ENCODE results near the gene ALOX12. TPM values are rescaled to one million over a fixed set of nuclear protein-coding genes. Genes with fewer than 3 reads are reported as not detected.

Gene ALOX12
- total RNA-seq, 8 experiments from 2014 or later: 0.23 to 1.6 (median 0.37) TPM; not detected in 2

DNA sequence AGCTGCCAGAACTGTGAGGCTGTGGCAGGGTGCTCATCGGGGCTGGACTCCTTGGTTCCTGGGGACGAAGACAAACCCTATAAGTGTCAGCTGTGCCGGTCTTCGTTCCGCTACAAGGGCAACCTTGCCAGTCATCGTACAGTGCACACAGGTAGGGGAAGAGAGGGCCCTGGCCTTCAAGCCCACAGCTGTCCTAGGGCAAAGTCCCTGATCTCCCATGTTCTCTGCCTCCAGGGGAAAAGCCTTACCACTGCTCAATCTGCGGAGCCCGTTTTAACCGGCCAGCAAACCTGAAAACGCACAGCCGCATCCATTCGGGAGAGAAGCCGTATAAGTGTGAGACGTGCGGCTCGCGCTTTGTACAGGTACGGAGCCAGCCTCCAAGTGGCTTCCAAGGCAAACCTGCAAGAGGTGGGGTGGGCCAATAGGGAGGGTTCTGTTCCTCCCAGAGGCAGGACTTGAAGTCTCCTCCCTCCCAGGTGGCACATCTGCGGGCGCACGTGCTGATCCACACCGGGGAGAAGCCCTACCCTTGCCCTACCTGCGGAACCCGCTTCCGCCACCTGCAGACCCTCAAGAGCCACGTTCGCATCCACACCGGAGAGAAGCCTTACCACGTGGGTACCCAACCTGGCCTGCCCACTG, 30.7 kb downstream of the ALOX12 start:
- peaks cover 0 to 3% of the 10 kb centered on the region in 2 donors for H3K4me1 ChIP-seq (replicated peaks in 1 of 2)
- in situ Hi-C loops (cut with MboI; ENCODE audit: low pct_unique_long_range_greater_than_20kb in 2 of 9, low sequenced_read_pairs in 9 of 9, unreplicated experiment in 9 of 9): loop anchor here in 5 of 9 experiments (25.0 kb wide), 4 partner anchors 111 to 536 kb away; partner anchors contain the start of genes SENP3 (in 1 of the 5), SLC2A4 (in 1 of the 5), TNFSF13 (in 1 of the 5) and YBX2 (in 1 of the 5)
- no peak for ATAC-seq (replicated peaks in 6 of 8)
- no peak overlapping the region for H3K4me3 ChIP-seq
- no peak overlapping the region for H3K27ac ChIP-seq
- 56 to 100% (median 100%) methylated on average over 1 to 5 of the region's 29 CpGs; no CpG with 5 or more reads in 5 of the 10 experiments for WGBS, 10 experiments

DNA sequence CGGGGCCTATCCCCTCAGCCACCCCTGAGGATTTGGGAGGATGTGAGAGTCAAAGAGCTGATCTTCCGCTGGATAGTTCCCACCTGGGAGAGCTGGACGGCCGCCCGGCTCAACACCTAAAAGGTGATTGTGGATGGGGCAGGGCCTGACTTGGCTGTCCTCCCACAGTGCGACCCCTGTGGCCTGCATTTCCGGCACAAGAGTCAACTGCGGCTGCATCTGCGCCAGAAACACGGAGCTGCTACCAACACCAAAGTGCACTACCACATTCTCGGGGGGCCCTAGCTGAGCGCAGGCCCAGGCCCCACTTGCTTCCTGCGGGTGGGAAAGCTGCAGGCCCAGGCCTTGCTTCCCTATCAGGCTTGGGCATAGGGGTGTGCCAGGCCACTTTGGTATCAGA, 31.5 kb downstream of the ALOX12 start:
- no peak for ATAC-seq (replicated peaks in 6 of 8)
- in situ Hi-C loops (cut with MboI; ENCODE audit: low pct_unique_long_range_greater_than_20kb in 2 of 9, low sequenced_read_pairs in 9 of 9, unreplicated experiment in 9 of 9): loop anchor here in 5 of 9 experiments (25.0 kb wide), 4 partner anchors 110 to 535 kb away; partner anchors contain the start of genes SENP3 (in 1 of the 5), SLC2A4 (in 1 of the 5), TNFSF13 (in 1 of the 5) and YBX2 (in 1 of the 5)
- Histone ChIP-seq H3K27ac (no peak overlapping the region), H3K4me3 (no peak overlapping the region), H3K4me1 (replicated peaks in 1 of 2) (no peaks in the 10 kb centered on the region)
- 69 to 100% (median 85%) methylated on average over 1 to 8 of the region's 13 CpGs; no CpG with 5 or more reads in 3 of the 10 experiments for WGBS, 10 experiments

DNA sequence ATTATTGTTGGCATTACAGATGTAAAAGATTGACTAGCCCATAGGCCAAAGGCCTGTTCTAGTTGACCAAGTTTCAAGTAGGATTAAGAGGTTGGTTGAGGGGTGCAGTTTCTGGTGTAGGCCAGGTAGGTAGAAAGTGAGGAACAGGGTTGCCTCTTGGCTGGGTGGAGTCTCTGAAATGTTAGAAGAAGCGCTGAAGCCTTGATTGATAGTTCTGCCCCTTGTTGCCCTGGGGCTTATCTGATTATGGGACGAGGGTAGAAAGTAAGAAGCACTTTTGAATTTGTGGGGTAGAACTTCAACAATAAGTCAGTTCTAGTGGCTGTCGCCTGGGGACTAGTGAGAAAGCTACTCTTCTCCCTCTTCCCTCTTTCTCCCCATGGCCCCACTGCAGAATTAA, 33.2 kb downstream of the ALOX12 start:
- in situ Hi-C loops (cut with MboI; ENCODE audit: low pct_unique_long_range_greater_than_20kb in 2 of 9, low sequenced_read_pairs in 9 of 9, unreplicated experiment in 9 of 9): loop anchor here in 5 of 9 experiments (25.0 kb wide), 4 partner anchors 108 to 533 kb away; partner anchors contain the start of genes SENP3 (in 1 of the 5), SLC2A4 (in 1 of the 5), TNFSF13 (in 1 of the 5) and YBX2 (in 1 of the 5)
- H3K4me3 ChIP-seq: no peak overlapping the region
- ATAC-seq (replicated peaks in 6 of 8): no peak
- WGBS, 10 experiments: 0 to 100% (median 59%) methylated on average over 1 to 3 of the region's 3 CpGs; no CpG with 5 or more reads in 2 of the 10 experiments
- H3K4me1 ChIP-seq (replicated peaks in 1 of 2): no peaks in the 10 kb centered on the region
- H3K27ac ChIP-seq: no peak overlapping the region

DNA sequence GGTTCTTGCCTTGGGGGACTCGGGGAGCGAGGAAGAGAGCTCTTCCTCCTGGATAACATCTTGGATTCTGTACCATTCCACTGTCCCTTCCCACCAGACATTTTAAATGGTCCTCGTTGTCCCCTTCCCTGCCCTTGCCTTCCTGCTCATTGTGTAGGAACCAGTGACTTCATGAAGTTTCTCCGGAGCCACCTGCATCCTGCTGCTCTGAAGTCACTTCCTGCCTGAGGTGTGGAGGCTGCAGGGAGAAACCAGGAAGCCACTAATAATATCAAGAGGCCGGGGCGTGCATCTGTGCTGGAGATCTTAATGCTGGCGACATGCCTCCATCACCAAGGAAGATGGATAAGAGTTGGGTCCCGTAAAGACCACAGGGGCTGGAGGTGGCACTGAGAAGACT, 33.8 kb downstream of the ALOX12 start:
- Histone ChIP-seq H3K27ac (no peak overlapping the region), H3K4me1 (replicated peaks in 1 of 2) (no peaks in the 10 kb centered on the region), H3K4me3 (no peak overlapping the region)
- ATAC-seq (replicated peaks in 6 of 8): no peak
- in situ Hi-C loops (cut with MboI; ENCODE audit: low pct_unique_long_range_greater_than_20kb in 2 of 9, low sequenced_read_pairs in 9 of 9, unreplicated experiment in 9 of 9): loop anchor here in 5 of 9 experiments (25.0 kb wide), 4 partner anchors 108 to 533 kb away; partner anchors contain the start of genes SENP3 (in 1 of the 5), SLC2A4 (in 1 of the 5), TNFSF13 (in 1 of the 5) and YBX2 (in 1 of the 5)
- 0 to 100% (median 80%) methylated on average over 1 to 7 of the region's 8 CpGs; no CpG with 5 or more reads in 3 of the 10 experiments for WGBS, 10 experiments

DNA sequence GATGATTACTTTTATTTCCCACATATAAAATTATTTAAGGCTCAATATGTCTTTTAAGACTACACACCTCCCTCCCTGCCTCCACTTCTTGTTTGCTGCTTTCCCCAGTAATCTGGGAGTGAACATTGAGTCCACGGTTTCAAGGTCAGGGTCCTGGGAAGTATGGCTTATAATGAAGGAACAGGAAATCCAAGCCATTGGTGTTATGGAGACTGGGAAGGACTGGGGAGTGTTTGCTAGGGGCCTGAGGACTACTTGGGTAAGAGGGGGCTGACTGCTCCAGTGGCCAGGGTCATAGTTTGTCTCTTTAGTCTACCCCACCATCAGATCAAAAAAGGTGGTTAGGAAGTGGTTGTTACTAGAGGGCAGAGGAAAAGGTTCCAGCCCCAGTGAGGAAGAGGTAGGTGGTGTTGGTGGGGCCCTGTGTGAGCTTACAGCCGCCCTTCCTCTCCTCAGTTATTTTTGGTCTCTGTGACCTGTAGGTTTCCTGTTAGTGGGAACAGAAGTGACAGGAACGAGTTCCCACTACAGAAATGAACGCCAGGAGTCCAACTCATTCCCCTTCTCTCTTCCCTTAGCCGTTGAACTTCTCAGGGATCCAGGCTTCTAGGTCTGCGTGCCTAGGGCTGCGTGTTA, 39.2 kb downstream of the ALOX12 start:
- ATAC-seq (replicated peaks in 6 of 8): peak in 2 of 8 experiments; percentile 0 to 13
- 8 to 100% (median 25%) methylated on average over 1 to 3 of the region's 7 CpGs; no CpG with 5 or more reads in 2 of the 10 experiments for WGBS, 10 experiments
- H3K4me1 ChIP-seq (replicated peaks in 1 of 2): peaks cover 7 to 8% of the 10 kb centered on the region in 2 donors
- in situ Hi-C loops (cut with MboI; ENCODE audit: low pct_unique_long_range_greater_than_20kb in 2 of 9, low sequenced_read_pairs in 9 of 9, unreplicated experiment in 9 of 9): loop anchor here in 5 of 9 experiments (25.0 kb wide), 4 partner anchors 102 to 527 kb away; partner anchors contain the start of genes SENP3 (in 1 of the 5), SLC2A4 (in 1 of the 5), TNFSF13 (in 1 of the 5) and YBX2 (in 1 of the 5)
- peak overlapping the region; percentile 56 to 80 (median 66) for H3K4me3 ChIP-seq
- H3K27ac ChIP-seq: peak overlapping the region; percentile 49 to 75

DNA sequence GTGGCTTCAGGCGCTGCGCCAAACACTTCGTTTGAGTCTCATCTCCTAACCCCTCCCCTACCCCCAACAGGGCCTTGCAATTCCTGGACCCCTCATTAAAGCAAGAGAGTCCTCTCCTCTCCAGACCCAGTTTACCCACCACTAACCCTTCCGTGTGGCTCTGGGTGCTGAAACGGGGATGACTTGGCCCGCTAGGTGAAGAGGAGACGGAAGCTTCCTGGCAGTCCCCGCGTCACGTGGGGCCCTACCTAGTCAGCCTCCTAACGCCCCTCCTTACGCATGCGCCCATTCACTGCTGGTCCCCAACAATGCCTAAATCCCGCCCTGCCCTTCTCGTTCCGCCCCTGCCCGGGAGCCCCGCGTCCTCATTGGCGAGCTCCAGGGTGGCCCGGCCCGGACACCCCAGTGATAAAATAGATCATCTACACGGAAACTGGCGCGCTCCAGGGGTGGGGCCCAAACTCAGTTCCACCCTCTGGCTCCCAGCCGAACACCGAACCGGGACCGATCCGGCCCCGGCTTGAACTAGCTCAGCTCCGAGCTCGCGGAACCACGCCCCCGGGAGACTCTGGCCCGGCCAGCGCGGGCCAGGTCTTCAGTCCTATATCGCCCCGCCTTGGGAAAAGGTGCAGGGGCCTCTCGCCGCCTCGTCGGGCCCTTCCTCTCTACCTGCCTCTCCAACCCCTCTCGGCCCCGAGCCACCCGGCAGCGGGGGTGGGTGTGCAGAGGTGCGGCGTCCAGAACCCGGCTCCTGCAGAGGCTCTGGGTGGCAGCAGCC, 39.9 kb downstream of the ALOX12 start, which contains the start of gene SLC16A13:
TSS of gene SLC16A13 (plus strand) at position 425 of the 778 bp plus-strand sequence. CDS start 368 bp downstream, outside the sequence.
- 0 to 3% (median 0%) methylated on average over 1 to 8 of the region's 52 CpGs; no CpG with 5 or more reads in 5 of the 10 experiments for WGBS, 10 experiments
- H3K4me3 ChIP-seq: peak within 1 kb of the TSS; percentile 56 to 80 (median 66)
- peak within 1 kb of the TSS; percentile 49 to 75 for H3K27ac ChIP-seq
- ATAC-seq (replicated peaks in 6 of 8): peak; percentile 89 to 97 (median 93)
- in situ Hi-C loops (cut with MboI; ENCODE audit: low pct_unique_long_range_greater_than_20kb in 2 of 9, low sequenced_read_pairs in 9 of 9, unreplicated experiment in 9 of 9): loop anchor here in 5 of 9 experiments (25.0 kb wide), 4 partner anchors 102 to 527 kb away; partner anchors contain the start of genes SENP3 (in 1 of the 5), SLC2A4 (in 1 of the 5), TNFSF13 (in 1 of the 5) and YBX2 (in 1 of the 5)
- H3K4me1 ChIP-seq (replicated peaks in 1 of 2): peaks cover 7 to 8% of the 10 kb centered on the region in 2 donors

DNA sequence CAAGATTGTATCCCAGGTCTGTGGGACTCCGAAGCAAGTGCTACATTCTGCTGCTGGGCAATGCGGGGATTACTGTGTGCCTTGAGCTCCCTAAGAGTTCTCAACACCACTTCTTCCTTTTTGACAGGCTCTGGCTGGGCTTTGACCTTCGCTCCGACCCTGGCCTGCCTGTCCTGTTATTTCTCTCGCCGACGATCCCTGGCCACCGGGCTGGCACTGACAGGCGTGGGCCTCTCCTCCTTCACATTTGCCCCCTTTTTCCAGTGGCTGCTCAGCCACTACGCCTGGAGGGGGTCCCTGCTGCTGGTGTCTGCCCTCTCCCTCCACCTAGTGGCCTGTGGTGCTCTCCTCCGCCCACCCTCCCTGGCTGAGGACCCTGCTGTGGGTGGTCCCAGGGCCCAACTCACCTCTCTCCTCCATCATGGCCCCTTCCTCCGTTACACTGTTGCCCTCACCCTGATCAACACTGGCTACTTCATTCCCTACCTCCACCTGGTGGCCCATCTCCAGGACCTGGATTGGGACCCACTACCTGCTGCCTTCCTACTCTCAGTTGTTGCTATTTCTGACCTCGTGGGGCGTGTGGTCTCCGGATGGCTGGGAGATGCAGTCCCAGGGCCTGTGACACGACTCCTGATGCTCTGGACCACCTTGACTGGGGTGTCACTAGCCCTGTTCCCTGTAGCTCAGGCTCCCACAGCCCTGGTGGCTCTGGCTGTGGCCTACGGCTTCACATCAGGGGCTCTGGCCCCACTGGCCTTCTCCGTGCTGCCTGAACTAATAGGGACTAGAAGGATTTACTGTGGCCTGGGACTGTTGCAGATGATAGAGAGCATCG, 42.4 kb downstream of the ALOX12 start:
- Histone ChIP-seq H3K4me1 (replicated peaks in 1 of 2) (peaks cover 8 to 27% of the 10 kb centered on the region in 2 donors), H3K27ac (no peak overlapping the region), H3K4me3 (no peak overlapping the region)
- in situ Hi-C loops (cut with MboI; ENCODE audit: low pct_unique_long_range_greater_than_20kb in 2 of 9, low sequenced_read_pairs in 9 of 9, unreplicated experiment in 9 of 9): loop anchor here in 5 of 9 experiments (25.0 kb wide), 4 partner anchors 99 to 524 kb away; partner anchors contain the start of genes SENP3 (in 1 of the 5), SLC2A4 (in 1 of the 5), TNFSF13 (in 1 of the 5) and YBX2 (in 1 of the 5)
- no peak for ATAC-seq (replicated peaks in 6 of 8)
- WGBS, 10 experiments: 67 to 100% (median 92%) methylated on average over 1 to 8 of the region's 19 CpGs; no CpG with 5 or more reads in 2 of the 10 experiments

DNA sequence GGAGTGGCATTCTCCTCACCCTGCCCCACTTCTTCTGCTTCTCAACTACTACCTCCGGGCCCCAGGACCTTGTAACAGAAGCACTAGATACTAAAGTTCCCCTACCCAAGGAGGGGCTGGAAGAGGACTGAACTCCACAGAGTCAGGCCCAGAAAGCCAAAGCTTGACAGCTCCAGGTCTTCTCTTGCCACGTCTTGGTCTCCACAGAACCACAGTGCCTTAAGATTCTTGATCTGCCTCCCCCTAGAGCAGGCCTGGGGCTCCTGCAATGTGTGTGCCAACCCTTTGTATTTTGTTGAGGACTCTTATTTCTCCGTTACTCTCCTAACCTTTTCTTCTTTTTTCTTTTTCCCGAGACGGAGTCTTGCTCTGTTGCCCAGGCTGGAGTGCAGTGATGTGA, 44.0 kb downstream of the ALOX12 start:
- ATAC-seq (replicated peaks in 6 of 8): no peak
- in situ Hi-C loops (cut with MboI; ENCODE audit: low pct_unique_long_range_greater_than_20kb in 2 of 9, low sequenced_read_pairs in 9 of 9, unreplicated experiment in 9 of 9): loop anchor here in 6 of 9 experiments (10.0 to 25.0 kb wide), 5 partner anchors 95 to 522 kb away; partner anchors contain the start of genes SENP3 (in 1 of the 6), SLC2A4 (in 1 of the 6), TNFSF13 (in 1 of the 6) and YBX2 (in 1 of the 6)
- no peak overlapping the region for H3K27ac ChIP-seq
- H3K4me3 ChIP-seq: no peak overlapping the region
- H3K4me1 ChIP-seq (replicated peaks in 1 of 2): peaks cover 12 to 37% of the 10 kb centered on the region in 2 donors
- WGBS, 10 experiments: 40 to 100% (median 94%) methylated on average over 1 to 3 of the region's 5 CpGs; no CpG with 5 or more reads in 1 of the 10 experiments

DNA sequence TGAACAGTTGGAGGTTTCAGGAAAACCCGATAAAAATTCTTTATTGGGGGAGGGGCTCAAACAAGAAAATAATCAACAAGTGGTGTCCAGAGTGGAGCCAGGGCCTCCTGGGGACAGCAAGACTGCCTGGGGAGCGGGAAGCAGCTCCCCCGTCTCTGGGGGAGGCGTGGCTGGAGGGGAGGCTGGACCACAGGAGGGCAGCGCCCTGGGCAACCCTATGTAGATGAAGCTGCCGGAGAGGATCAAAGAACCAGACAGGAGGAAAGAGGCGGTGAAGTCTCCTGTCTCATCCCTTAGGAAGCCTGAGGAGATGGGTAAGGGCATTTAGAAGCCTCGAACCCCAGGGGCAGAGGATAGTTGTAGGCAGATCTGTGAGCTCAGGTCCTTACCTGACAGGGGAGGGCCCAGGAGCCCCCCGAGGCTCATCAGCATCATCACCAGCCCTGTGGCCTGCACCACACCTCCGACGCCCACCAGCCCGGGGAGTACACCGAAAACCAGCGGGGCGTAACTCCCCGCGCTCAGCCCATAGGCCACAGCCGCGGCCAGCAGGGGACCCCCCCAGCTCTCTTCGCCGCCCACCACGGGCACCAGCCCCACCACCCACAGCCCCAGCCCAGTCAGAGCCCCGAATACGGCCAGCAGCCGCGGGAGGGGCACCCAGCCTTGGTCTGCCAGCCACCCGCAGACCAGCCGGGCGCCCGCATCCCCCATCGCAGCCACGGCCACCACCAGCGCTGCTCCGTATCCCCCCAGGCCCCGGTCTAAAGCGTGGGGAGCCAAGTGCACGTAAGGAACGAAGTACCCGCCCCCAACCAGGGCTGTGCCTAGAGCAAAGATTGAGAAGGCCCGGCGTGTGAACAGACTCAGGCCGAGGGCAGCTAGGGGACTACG, 46.0 kb downstream of the ALOX12 start:
- 0 to 69% (median 23%) methylated on average over 1 to 7 of the region's 43 CpGs; no CpG with 5 or more reads in 5 of the 10 experiments for WGBS, 10 experiments
- in situ Hi-C loops (cut with MboI; ENCODE audit: low pct_unique_long_range_greater_than_20kb in 2 of 9, low sequenced_read_pairs in 9 of 9, unreplicated experiment in 9 of 9): loop anchor here in 6 of 9 experiments (10.0 to 25.0 kb wide), 5 partner anchors 93 to 520 kb away; partner anchors contain the start of genes SENP3 (in 1 of the 6), SLC2A4 (in 1 of the 6), TNFSF13 (in 1 of the 6) and YBX2 (in 1 of the 6)
- Histone ChIP-seq H3K4me1 (replicated peaks in 1 of 2) (peaks cover 14 to 41% of the 10 kb centered on the region in 2 donors), H3K4me3 (no peak overlapping the region), H3K27ac (no peak overlapping the region)
- peak in 1 of 8 experiments; percentile 2 for ATAC-seq (replicated peaks in 6 of 8)

All from motor neuron (in vitro differentiated cells).